IMR-90 (cell line): ENCODE data around the gene SCYGR2. TPM values are rescaled to one million over a fixed set of nuclear protein-coding genes. Genes with fewer than 3 reads are reported as not detected.

ENCODE experiments used
- ATAC-seq: fragments of 200-7000 bp; cut with Tn5 transposase; 2 replicates; pipeline ENCODE4 v1.9.1; 2020; ENCODE audit warnings: low read depth, mild to moderate bottlenecking, moderate library complexity
- BruUV-seq: library from RNA; stranded (reverse); fragments of 400-500 nt; replicated peaks from 2 replicates; lab custom pipeline; 2021; lab: Mats Ljungman, UMichigan
- CTCF ChIA-PET: fragments of 300-600 bp; formaldehyde crosslinking; extraction: SDS; loops from one replicate; lab custom pipeline; 2021; ENCODE audit warnings: antibody characterized with exemption; lab: Yijun Ruan, JAX
- POLR2A ChIA-PET: fragments of 300-600 bp; sonication (Branson Sonifier 250); formaldehyde crosslinking; loops from one replicate; lab custom pipeline; 2022; ENCODE audit warnings: antibody characterized with exemption; ENCODE audit not compliant: unreplicated experiment; lab: Charles Lee
- DNase-seq: peaks from one replicate; pipeline ENCODE4 v3.0.0; 2013
- H2AFZ ChIP-seq: replicated peaks from 2 replicates; pipeline ENCODE3; 2013; ENCODE audit warnings: low read length, mild to moderate bottlenecking; ENCODE audit not compliant: poor library complexity
- H2AK5ac ChIP-seq: 2 replicates; pipeline ENCODE4 v1.6.1; 2013; ENCODE audit warnings: low read depth, low read length, inconsistent platforms
- H2AK9ac ChIP-seq: replicated peaks from 2 replicates; pipeline ENCODE3; 2013; ENCODE audit warnings: mild to moderate bottlenecking, low read depth, low read length, moderate library complexity; ENCODE audit not compliant: poor library complexity
- H2BK120ac ChIP-seq: 2 replicates; pipeline ENCODE4 v1.6.1; 2013; ENCODE audit warnings: low read depth, low read length, inconsistent platforms
- H2BK15ac ChIP-seq: 3 replicates; pipeline ENCODE4 v1.6.1; 2013; ENCODE audit warnings: low read depth, low read length, inconsistent platforms
- H2BK20ac ChIP-seq: 2 replicates; pipeline ENCODE4 v1.6.1; 2013; ENCODE audit warnings: low read depth, mild to moderate bottlenecking, inconsistent platforms, low read length, moderate library complexity
- H2BK5ac ChIP-seq: 2 replicates; pipeline ENCODE4 v1.6.1; 2013; ENCODE audit warnings: mild to moderate bottlenecking, low read depth, low read length, inconsistent platforms; ENCODE audit not compliant: poor library complexity, severe bottlenecking
- H3K14ac ChIP-seq: replicated peaks from 2 replicates; pipeline ENCODE4 v1.6.1; 2013; ENCODE audit warnings: low read depth, low read length, inconsistent platforms
- H3K18ac ChIP-seq: 2 replicates; pipeline ENCODE4 v1.6.1; 2013; ENCODE audit warnings: low read depth, low read length, control low read depth
- H3K23ac ChIP-seq: 2 replicates; pipeline ENCODE4 v1.6.1; 2013; ENCODE audit warnings: low read depth, low read length, inconsistent platforms
- H3K27ac ChIP-seq: 2 replicates; pipeline ENCODE4 v1.5.1; 2013; ENCODE audit warnings: mild to moderate bottlenecking, control low read depth, low read length; ENCODE audit not compliant: insufficient read depth
- H3K27me3 ChIP-seq: 2 replicates; pipeline ENCODE4 v1.6.1; 2013; ENCODE audit warnings: low read length; ENCODE audit not compliant: control insufficient read depth, insufficient read depth
- H3K36me3 ChIP-seq: 2 replicates; pipeline ENCODE4 v1.6.1; 2013; ENCODE audit warnings: low read length, mixed read lengths; ENCODE audit not compliant: control insufficient read depth, insufficient read depth
- H3K4ac ChIP-seq: 2 replicates; pipeline ENCODE4 v1.6.1; 2013; ENCODE audit warnings: low read depth, low read length, inconsistent platforms
- H3K4me1 ChIP-seq: 2 replicates; pipeline ENCODE4 v1.6.1; 2013; ENCODE audit warnings: low read length, mixed read lengths; ENCODE audit not compliant: control insufficient read depth, insufficient read depth
- H3K4me2 ChIP-seq: 2 replicates; pipeline ENCODE4 v1.6.1; 2013; ENCODE audit warnings: low read depth, mild to moderate bottlenecking, control low read depth, low read length, moderate library complexity
- H3K4me3 ChIP-seq: 2 replicates; pipeline ENCODE4 v1.5.1; 2013; ENCODE audit warnings: low read depth, mild to moderate bottlenecking, control low read depth, low read length, moderate library complexity; ENCODE audit not compliant: insufficient read depth
- H3K56ac ChIP-seq: 2 replicates; pipeline ENCODE4 v1.6.1; 2013; ENCODE audit warnings: low read length, inconsistent platforms; ENCODE audit not compliant: insufficient read depth; ENCODE audit errors: extremely low read depth
- H3K79me1 ChIP-seq, 2 experiments: 2 replicates each; pipeline ENCODE4 v1.6.1; 2013; ENCODE audit warnings: low read length in 2 of 2, inconsistent platforms in 1 of 2, low read depth in 1 of 2
- H3K9ac ChIP-seq: 2 replicates; pipeline ENCODE4 v1.6.1; 2013; ENCODE audit warnings: low read depth, low read length, control low read depth
- H3K9me1 ChIP-seq: 2 replicates; pipeline ENCODE4 v1.6.1; 2013; ENCODE audit warnings: low read length, inconsistent platforms; ENCODE audit not compliant: insufficient read depth
- H3K9me3 ChIP-seq: 2 replicates; pipeline ENCODE4 v1.6.1; 2013; ENCODE audit warnings: low read length; ENCODE audit not compliant: control insufficient read depth, insufficient read depth
- H4K20me1 ChIP-seq: 2 replicates; pipeline ENCODE4 v1.6.1; 2013; ENCODE audit warnings: low read length, inconsistent platforms; ENCODE audit not compliant: insufficient read depth
- H4K5ac ChIP-seq: 2 replicates; pipeline ENCODE4 v1.6.1; 2013; ENCODE audit warnings: mild to moderate bottlenecking, low read depth, low read length, control low read depth
- H4K8ac ChIP-seq, 2 experiments: 2 replicates each; pipeline ENCODE4 v1.6.1; 2013; ENCODE audit warnings: low read depth in 2 of 2, low read length in 2 of 2, control low read depth in 1 of 2, inconsistent platforms in 1 of 2
- H4K91ac ChIP-seq: 2 replicates; pipeline ENCODE4 v1.6.1; 2013; ENCODE audit warnings: low read depth, low read length, inconsistent platforms; ENCODE audit not compliant: insufficient read depth
- BHLHE40 ChIP-seq: fragments of 150-350 bp; IDR thresholded peaks from 2 replicates; pipeline ENCODE4 v1.6.1; 2016; ENCODE audit warnings: mild to moderate bottlenecking, low read depth, low read length
- CEBPB ChIP-seq: IDR thresholded peaks from 2 replicates; pipeline ENCODE4 v1.6.1; 2012; ENCODE audit warnings: low read depth, low read length, improper control_type of control experiment
- CHD1 ChIP-seq: IDR thresholded peaks from 2 replicates; pipeline ENCODE4 v1.6.1; 2012; ENCODE audit warnings: low read depth, low read length, improper control_type of control experiment
- FOS ChIP-seq: fragments of 150-350 bp; IDR thresholded peaks from 2 replicates; pipeline ENCODE4 v1.6.1; 2016; ENCODE audit warnings: low read depth, low read length
- MAFK ChIP-seq: IDR thresholded peaks from 2 replicates; pipeline ENCODE4 v1.6.1; 2012; ENCODE audit warnings: low read depth, low read length, improper control_type of control experiment
- MAZ ChIP-seq: IDR thresholded peaks from 2 replicates; pipeline ENCODE4 v1.6.1; 2012; ENCODE audit warnings: low read depth, mild to moderate bottlenecking, low read length, improper control_type of control experiment, moderate library complexity, borderline replicate concordance
- MXI1 ChIP-seq: IDR thresholded peaks from 2 replicates; pipeline ENCODE4 v1.6.1; 2012; ENCODE audit warnings: low read depth, mild to moderate bottlenecking, low read length, moderate library complexity, borderline replicate concordance
- NFE2L2 ChIP-seq: fragments of 150-350 bp; IDR thresholded peaks from 2 replicates; pipeline ENCODE4 v1.6.1; 2016; ENCODE audit warnings: low read depth, mild to moderate bottlenecking, low read length
- POLR2A ChIP-seq: IDR thresholded peaks from 2 replicates; pipeline ENCODE4 v1.6.1; 2012; ENCODE audit warnings: mild to moderate bottlenecking, low read depth, low read length
- RAD21 ChIP-seq: IDR thresholded peaks from 2 replicates; pipeline ENCODE4 v1.6.1; 2012; ENCODE audit warnings: low read length, improper control_type of control experiment
- RCOR1 ChIP-seq: IDR thresholded peaks from 2 replicates; pipeline ENCODE4 v1.6.1; 2012; ENCODE audit warnings: mild to moderate bottlenecking, low read length, improper control_type of control experiment; ENCODE audit not compliant: insufficient replicate concordance
- RFX5 ChIP-seq: IDR thresholded peaks from 2 replicates; pipeline ENCODE4 v1.8.0; 2012; ENCODE audit warnings: low read depth, mild to moderate bottlenecking, low read length, moderate library complexity
- SMC3 ChIP-seq: fragments of 150-350 bp; IDR thresholded peaks from 2 replicates; pipeline ENCODE4 v1.6.1; 2016; ENCODE audit warnings: low read depth, mild to moderate bottlenecking, antibody characterized with exemption, low read length, moderate library complexity
- WGBS, 2 experiments: methylation state at CpG; one replicate each; pipeline versions ENCODE4 v1.1.5 to v1.1.7; 2013; ENCODE audit warnings: missing lambda C conversion rate in 2 of 2; ENCODE audit not compliant: insufficient read length in 1 of 2; ENCODE audit errors: extremely low coverage in 2 of 2; 5-methylcytosine and 5-hydroxymethylcytosine counted together
- dilution Hi-C: fragments of 300-500 bp; cut with HindIII; formaldehyde crosslinking; loops from one replicate; pipeline ENCODE4 v1.14.3; 2018; ENCODE audit warnings: low sequenced_read_pairs; ENCODE audit not compliant: unreplicated experiment
- in situ Hi-C: fragments of 300-500 bp; cut with MboI; formaldehyde crosslinking; loops from 3 replicates; pipeline ENCODE4 v1.14.3; 2019; ENCODE audit warnings: low sequenced_read_pairs, inconsistent platforms, mixed read lengths
- intact Hi-C: fragments of 100-400 bp; cut with micrococcal nuclease; formaldehyde crosslinking; loops from 2 replicates; pipeline ENCODE4 v1.10.0; 2022
- polyA plus RNA-seq, 3 experiments: library from polyadenylated mRNA; depleted of rRNA; stranded (reverse); fragments of >200 nt; gene quantifications; 2 replicates each; pipeline ENCODE4 v1.2.3, GENCODE V29; 2012; ENCODE audit warnings: low replicate concordance in 1 of 3
- total RNA-seq: library from RNA; depleted of rRNA; stranded (reverse); fragments of >200 nt; gene quantifications from 2 replicates; pipeline ENCODE4 v1.2.3, GENCODE V29; 2012
- TF ChIP-seq, protein P1 (sequence below): fragments of 150-350 bp; IDR thresholded peaks from 2 replicates; pipeline ENCODE4 v1.6.1; 2016; ENCODE audit warnings: low read depth, mild to moderate bottlenecking, low read length, moderate library complexity, borderline replicate concordance
- TF ChIP-seq, protein P2 (sequence below): fragments of 150-350 bp; IDR thresholded peaks from 2 replicates; pipeline ENCODE4 v1.6.1; 2017; ENCODE audit warnings: mild to moderate bottlenecking, antibody characterized with exemption, low read length, low read depth

Gene SCYGR2
- total and polyA plus RNA-seq, 2 of the 4 experiments (the other 2 are of a cell fraction) = not detected

DNA sequence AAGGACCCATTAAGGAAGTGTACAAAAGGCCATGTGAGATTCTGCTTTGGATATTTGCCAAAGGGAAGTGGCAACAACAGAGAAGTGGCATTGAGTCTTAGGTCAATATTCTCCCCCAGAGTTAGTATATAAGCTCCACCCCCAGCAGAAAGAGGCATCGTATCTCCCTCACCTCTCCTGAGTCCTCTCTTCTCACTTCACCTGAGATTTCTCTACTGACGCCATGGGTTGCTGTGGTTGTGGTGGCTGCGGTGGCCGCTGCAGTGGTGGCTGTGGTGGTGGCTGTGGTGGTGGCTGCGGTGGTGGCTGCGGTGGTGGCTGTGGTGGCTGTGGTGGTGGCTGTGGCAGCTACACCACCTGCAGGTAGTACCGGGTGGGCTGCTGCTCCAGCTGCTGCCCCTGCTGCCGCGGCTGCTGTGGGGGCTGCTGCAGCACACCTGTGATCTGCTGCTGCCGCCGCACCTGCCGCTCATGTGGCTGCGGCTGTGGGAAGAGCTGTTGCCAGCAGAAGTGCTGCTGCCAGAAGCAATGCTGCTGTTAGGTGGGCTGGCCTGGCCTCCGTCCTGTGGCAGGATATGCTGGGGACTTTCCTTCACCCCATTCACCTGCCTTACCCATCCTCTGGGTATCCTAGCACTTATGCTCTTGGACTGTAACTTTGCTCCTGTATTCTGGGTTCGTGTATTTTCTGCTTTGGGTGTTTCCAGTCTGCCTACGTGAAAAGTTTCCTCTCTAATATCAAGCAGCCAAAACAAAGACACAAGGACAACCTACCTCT is 10.1 kb downstream of the SCYGR2 start:
- intact Hi-C loops (no loop called here), dilution Hi-C loops (no loop called here), in situ Hi-C loops (no loop called here)
- no peak overlapping the region for H3K4me2 ChIP-seq
- no peak overlapping the region for H2AK9ac ChIP-seq
- POLR2A ChIA-PET = no interaction called here
- 100% methylated on average over 2 of the region's 16 CpGs; no CpG with 5 or more reads in 1 of the 2 experiments for WGBS, 2 experiments
- H3K4me1 ChIP-seq = no peaks in the 10 kb centered on the region
- CTCF ChIA-PET = interaction anchor here (0.6 to 0.9 kb wide), 3 partner anchors 7 to 12 kb away, joined by 3 to 6 read pairs (median 4); no protein-coding TSS in a partner anchor
- DNase-seq = no peak
- no peak overlapping the region for H2BK20ac ChIP-seq
- H2AFZ ChIP-seq = no peak overlapping the region
- no TSS peak for BruUV-seq
- H3K9me3 ChIP-seq = no peaks in the 10 kb centered on the region
- no peak overlapping the region for H3K27ac ChIP-seq
- H3K18ac ChIP-seq = no peak overlapping the region
- no peaks in the 10 kb centered on the region for H3K79me1 ChIP-seq
- H4K8ac ChIP-seq = no peak overlapping the region
- H2BK120ac ChIP-seq = no peak overlapping the region
- H3K56ac ChIP-seq = no peak overlapping the region
- no peak overlapping the region for H3K9ac ChIP-seq
- H4K20me1 ChIP-seq = no peaks in the 10 kb centered on the region
- no peak for ATAC-seq
- H3K4me3 ChIP-seq = no peak overlapping the region
- no peak overlapping the region for H3K4ac ChIP-seq
- H2AK5ac ChIP-seq = no peak overlapping the region
- H3K23ac ChIP-seq = no peak overlapping the region
- no peak overlapping the region for H3K14ac ChIP-seq
- H4K91ac ChIP-seq = no peak overlapping the region
- no peak overlapping the region for H2BK15ac ChIP-seq
- no peak overlapping the region for H4K5ac ChIP-seq
- peaks cover 2% of the 10 kb centered on the region for H3K27me3 ChIP-seq
- H3K9me1 ChIP-seq = no peaks in the 10 kb centered on the region
- no peak overlapping the region for H2BK5ac ChIP-seq
- no peaks in the 10 kb centered on the region for H3K36me3 ChIP-seq
- TF ChIP-seq SMC3 = no peak
- no peak for TF ChIP-seq RCOR1
- no peak for TF ChIP-seq RFX5
- no peak for TF ChIP-seq MXI1
- TF ChIP-seq, protein P1, sequence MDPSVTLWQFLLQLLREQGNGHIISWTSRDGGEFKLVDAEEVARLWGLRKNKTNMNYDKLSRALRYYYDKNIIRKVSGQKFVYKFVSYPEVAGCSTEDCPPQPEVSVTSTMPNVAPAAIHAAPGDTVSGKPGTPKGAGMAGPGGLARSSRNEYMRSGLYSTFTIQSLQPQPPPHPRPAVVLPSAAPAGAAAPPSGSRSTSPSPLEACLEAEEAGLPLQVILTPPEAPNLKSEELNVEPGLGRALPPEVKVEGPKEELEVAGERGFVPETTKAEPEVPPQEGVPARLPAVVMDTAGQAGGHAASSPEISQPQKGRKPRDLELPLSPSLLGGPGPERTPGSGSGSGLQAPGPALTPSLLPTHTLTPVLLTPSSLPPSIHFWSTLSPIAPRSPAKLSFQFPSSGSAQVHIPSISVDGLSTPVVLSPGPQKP = no peak
- TF ChIP-seq FOS = no peak
- no peak for TF ChIP-seq NFE2L2
- no peak for TF ChIP-seq MAZ
- TF ChIP-seq MAFK = no peak
- no peak for TF ChIP-seq CHD1
- TF ChIP-seq BHLHE40 = no peak
- no peak for TF ChIP-seq CEBPB
- TF ChIP-seq, protein P2, sequence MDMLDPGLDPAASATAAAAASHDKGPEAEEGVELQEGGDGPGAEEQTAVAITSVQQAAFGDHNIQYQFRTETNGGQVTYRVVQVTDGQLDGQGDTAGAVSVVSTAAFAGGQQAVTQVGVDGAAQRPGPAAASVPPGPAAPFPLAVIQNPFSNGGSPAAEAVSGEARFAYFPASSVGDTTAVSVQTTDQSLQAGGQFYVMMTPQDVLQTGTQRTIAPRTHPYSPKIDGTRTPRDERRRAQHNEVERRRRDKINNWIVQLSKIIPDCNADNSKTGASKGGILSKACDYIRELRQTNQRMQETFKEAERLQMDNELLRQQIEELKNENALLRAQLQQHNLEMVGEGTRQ = no peak
- no peak for TF ChIP-seq RAD21
- no peak for TF ChIP-seq POLR2A
